ENCODE results near the gene CCDC122.

CCDC122 gene

GRCh38 chr13:43804461-43805070, 75.0 kb downstream of the CCDC122 start:
- no peak for DNase-seq (ENCODE audit: low read depth in 1 of 2, low spot score in 1 of 2)

GRCh38 chr13:43802511-43802910, 77.0 kb downstream of the CCDC122 start:
- DNase-seq (ENCODE audit: low read depth in 1 of 2, low spot score in 1 of 2), result no peak

GRCh38 chr13:43800828-43801227, 78.7 kb downstream of the CCDC122 start:
- no peak for DNase-seq (ENCODE audit: low read depth in 1 of 2, low spot score in 1 of 2)

- no peak for DNase-seq (ENCODE audit: low read depth in 1 of 2, low spot score in 1 of 2)
Observed at GRCh38 chr13:43799191-43799590, 80.3 kb downstream of the CCDC122 start.

- no peak for DNase-seq (ENCODE audit: low read depth in 1 of 2, low spot score in 1 of 2)
Observed at GRCh38 chr13:43797869-43798268, 81.7 kb downstream of the CCDC122 start.

GRCh38 chr13:43797159-43797558, 82.4 kb downstream of the CCDC122 start:
- no peak for DNase-seq (ENCODE audit: low read depth in 1 of 2, low spot score in 1 of 2)

DNA sequence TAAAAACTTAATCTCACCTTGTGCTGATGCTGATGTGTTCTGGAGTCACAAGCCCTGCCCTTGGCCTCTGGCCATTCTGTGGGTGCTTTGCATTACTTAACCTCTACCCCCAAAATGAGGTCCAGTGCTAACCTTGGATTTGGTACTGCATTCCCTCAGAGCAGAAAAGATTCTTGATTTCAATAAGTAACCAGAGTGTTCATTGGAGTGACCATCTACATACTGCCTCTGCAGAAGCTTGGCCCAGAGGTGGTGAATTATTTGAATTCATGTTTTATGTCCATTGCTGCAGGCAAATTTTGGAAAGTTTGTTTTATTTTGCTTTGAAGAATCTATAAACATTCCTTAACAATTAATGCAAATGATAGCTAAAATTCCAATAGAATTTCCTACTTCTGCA, 85.1 kb downstream of the CCDC122 start:
- no peak for DNase-seq (ENCODE audit: low read depth in 1 of 2, low spot score in 1 of 2)

- DNase-seq (ENCODE audit: low read depth in 1 of 2, low spot score in 1 of 2), result no peak
Observed at GRCh38 chr13:43792076-43792881, 87.3 kb downstream of the CCDC122 start.

DNA sequence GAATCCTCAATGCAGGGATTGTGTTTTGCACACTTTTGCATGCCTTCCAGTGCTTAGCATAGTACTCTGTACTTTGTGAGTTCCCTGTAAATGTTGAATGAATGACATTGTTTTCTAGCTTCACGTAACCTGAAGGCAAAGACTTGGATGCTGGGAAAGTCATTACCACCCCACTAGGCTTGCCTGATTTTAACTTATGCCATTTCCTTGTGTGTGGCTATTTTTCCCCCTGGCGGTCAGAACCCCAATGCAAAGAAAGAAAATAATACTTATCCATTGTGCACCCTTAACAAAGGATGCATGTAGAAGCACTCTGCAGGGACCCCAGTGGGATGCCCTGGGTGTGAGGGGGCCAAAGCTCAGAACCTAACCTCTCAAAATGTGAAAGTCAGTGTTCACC, 91.5 kb downstream of the CCDC122 start:
- DNase-seq (ENCODE audit: low read depth in 1 of 2, low spot score in 1 of 2), result no peak

DNA sequence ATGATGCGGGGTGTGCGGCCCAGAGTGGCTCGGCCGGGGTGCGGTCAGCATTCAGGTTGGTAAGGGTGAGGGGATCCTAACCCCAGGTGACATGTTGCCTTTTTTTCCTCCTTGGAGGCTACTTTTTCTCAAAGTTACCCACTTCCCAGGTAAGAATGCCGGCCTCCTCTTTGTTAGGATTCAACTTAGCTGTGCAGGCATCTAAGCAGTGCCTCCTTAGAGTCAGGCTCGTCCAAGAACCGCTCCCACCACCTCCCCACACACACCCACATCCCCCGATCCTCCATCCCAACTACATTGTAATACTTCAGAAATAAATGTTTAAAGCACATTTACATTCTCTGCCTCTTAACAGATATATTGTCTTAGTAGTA, 92.0 kb downstream of the CCDC122 start:
- DNase-seq (ENCODE audit: low read depth in 1 of 2, low spot score in 1 of 2), result no peak

DNA sequence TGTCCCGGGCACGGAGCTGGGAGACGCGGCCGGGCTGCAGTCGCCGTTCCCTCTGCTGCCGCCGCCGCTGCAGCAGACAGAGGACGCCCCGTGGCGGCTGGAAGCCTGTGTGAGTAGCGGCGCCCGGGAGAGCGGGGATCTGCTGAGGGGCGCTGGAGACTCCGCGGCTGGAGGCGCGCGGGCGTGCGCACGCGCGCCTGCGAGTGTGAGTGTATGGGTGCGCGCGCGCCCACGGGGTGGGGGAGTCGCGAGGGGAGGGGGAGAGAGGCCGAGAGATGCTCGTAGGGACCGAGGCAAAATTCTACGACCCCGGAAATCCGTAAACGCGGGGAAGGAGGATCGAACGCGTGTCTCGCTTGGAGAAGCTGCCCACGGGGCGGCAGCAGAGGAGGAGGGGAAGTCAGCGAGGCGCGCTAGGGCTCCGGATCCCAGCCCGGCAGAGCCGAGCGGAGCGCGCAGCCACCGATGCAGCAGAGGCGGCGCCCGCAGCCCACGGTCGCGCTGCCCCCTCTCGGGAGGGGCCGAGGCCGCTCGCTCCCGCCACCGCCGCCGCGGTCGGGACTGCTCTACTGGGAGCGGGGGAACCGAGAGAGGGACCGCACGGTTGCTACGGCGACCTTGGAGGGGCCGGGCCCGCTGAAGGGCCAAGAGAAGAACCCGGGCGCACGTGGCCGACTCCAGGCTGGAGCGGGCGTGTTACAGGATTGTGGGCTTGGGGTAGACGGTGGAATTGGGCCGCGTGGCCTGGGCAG, 92.6 kb downstream of the CCDC122 start, which contains the start of gene ENOX1:
ENOX1 (minus strand) TSS at position 207 of the 752 bp plus-strand sequence.
- peak in 1 of 2 donors; percentile 11 for DNase-seq (ENCODE audit: low read depth in 1 of 2, low spot score in 1 of 2)

- no peak for DNase-seq (ENCODE audit: low read depth in 1 of 2, low spot score in 1 of 2)
Observed at GRCh38 chr13:43786472-43786765, 93.1 kb downstream of the CCDC122 start.

All from stimulated activated CD4-positive, alpha-beta T cell treated with anti-CD3 and anti-CD28 coated beads, Interleukin-15, amount 100 ng/mL, for 1 hour (primary cell).